IMR-90 (cell line): ENCODE measurements around the gene POLR2J. TPM values are rescaled to one million over a fixed set of nuclear protein-coding genes. Genes with fewer than 3 reads are reported as not detected.

Experiments
- ATAC-seq: fragments of 200-7000 bp; cut with Tn5 transposase; 2 replicates; pipeline ENCODE4 v1.9.1; 2020; ENCODE audit warnings: low read depth, mild to moderate bottlenecking, moderate library complexity
- BruUV-seq: library from RNA; stranded (reverse); fragments of 400-500 nt; replicated peaks from 2 replicates; lab custom pipeline; 2021; lab: Mats Ljungman, UMichigan
- CTCF ChIA-PET: fragments of 300-600 bp; formaldehyde crosslinking; extraction: SDS; loops from one replicate; lab custom pipeline; 2021; ENCODE audit warnings: antibody characterized with exemption; lab: Yijun Ruan, JAX
- POLR2A ChIA-PET: fragments of 300-600 bp; sonication (Branson Sonifier 250); formaldehyde crosslinking; loops from one replicate; lab custom pipeline; 2022; ENCODE audit warnings: antibody characterized with exemption; ENCODE audit not compliant: unreplicated experiment; lab: Charles Lee
- DNase-seq: peaks from one replicate; pipeline ENCODE4 v3.0.0; 2013
- H2AFZ ChIP-seq: replicated peaks from 2 replicates; pipeline ENCODE3; 2013; ENCODE audit warnings: low read length, mild to moderate bottlenecking; ENCODE audit not compliant: poor library complexity
- H2AK5ac ChIP-seq: 2 replicates; pipeline ENCODE4 v1.6.1; 2013; ENCODE audit warnings: low read depth, low read length, inconsistent platforms
- H2AK9ac ChIP-seq: replicated peaks from 2 replicates; pipeline ENCODE3; 2013; ENCODE audit warnings: mild to moderate bottlenecking, low read depth, low read length, moderate library complexity; ENCODE audit not compliant: poor library complexity
- H2BK120ac ChIP-seq: 2 replicates; pipeline ENCODE4 v1.6.1; 2013; ENCODE audit warnings: low read depth, low read length, inconsistent platforms
- H2BK15ac ChIP-seq: 3 replicates; pipeline ENCODE4 v1.6.1; 2013; ENCODE audit warnings: low read depth, low read length, inconsistent platforms
- H2BK20ac ChIP-seq: 2 replicates; pipeline ENCODE4 v1.6.1; 2013; ENCODE audit warnings: low read depth, mild to moderate bottlenecking, inconsistent platforms, low read length, moderate library complexity
- H2BK5ac ChIP-seq: 2 replicates; pipeline ENCODE4 v1.6.1; 2013; ENCODE audit warnings: mild to moderate bottlenecking, low read depth, low read length, inconsistent platforms; ENCODE audit not compliant: poor library complexity, severe bottlenecking
- H3K14ac ChIP-seq: replicated peaks from 2 replicates; pipeline ENCODE4 v1.6.1; 2013; ENCODE audit warnings: low read depth, low read length, inconsistent platforms
- H3K18ac ChIP-seq: 2 replicates; pipeline ENCODE4 v1.6.1; 2013; ENCODE audit warnings: low read depth, low read length, control low read depth
- H3K23ac ChIP-seq: 2 replicates; pipeline ENCODE4 v1.6.1; 2013; ENCODE audit warnings: low read depth, low read length, inconsistent platforms
- H3K27ac ChIP-seq: 2 replicates; pipeline ENCODE4 v1.5.1; 2013; ENCODE audit warnings: mild to moderate bottlenecking, control low read depth, low read length; ENCODE audit not compliant: insufficient read depth
- H3K27me3 ChIP-seq: 2 replicates; pipeline ENCODE4 v1.6.1; 2013; ENCODE audit warnings: low read length; ENCODE audit not compliant: control insufficient read depth, insufficient read depth
- H3K36me3 ChIP-seq: 2 replicates; pipeline ENCODE4 v1.6.1; 2013; ENCODE audit warnings: low read length, mixed read lengths; ENCODE audit not compliant: control insufficient read depth, insufficient read depth
- H3K4ac ChIP-seq: 2 replicates; pipeline ENCODE4 v1.6.1; 2013; ENCODE audit warnings: low read depth, low read length, inconsistent platforms
- H3K4me1 ChIP-seq: 2 replicates; pipeline ENCODE4 v1.6.1; 2013; ENCODE audit warnings: low read length, mixed read lengths; ENCODE audit not compliant: control insufficient read depth, insufficient read depth
- H3K4me2 ChIP-seq: 2 replicates; pipeline ENCODE4 v1.6.1; 2013; ENCODE audit warnings: low read depth, mild to moderate bottlenecking, control low read depth, low read length, moderate library complexity
- H3K4me3 ChIP-seq: 2 replicates; pipeline ENCODE4 v1.5.1; 2013; ENCODE audit warnings: low read depth, mild to moderate bottlenecking, control low read depth, low read length, moderate library complexity; ENCODE audit not compliant: insufficient read depth
- H3K56ac ChIP-seq: 2 replicates; pipeline ENCODE4 v1.6.1; 2013; ENCODE audit warnings: low read length, inconsistent platforms; ENCODE audit not compliant: insufficient read depth; ENCODE audit errors: extremely low read depth
- H3K79me1 ChIP-seq, 2 experiments: 2 replicates each; pipeline ENCODE4 v1.6.1; 2013; ENCODE audit warnings: low read length in 2 of 2, inconsistent platforms in 1 of 2, low read depth in 1 of 2
- H3K9ac ChIP-seq: 2 replicates; pipeline ENCODE4 v1.6.1; 2013; ENCODE audit warnings: low read depth, low read length, control low read depth
- H3K9me1 ChIP-seq: 2 replicates; pipeline ENCODE4 v1.6.1; 2013; ENCODE audit warnings: low read length, inconsistent platforms; ENCODE audit not compliant: insufficient read depth
- H3K9me3 ChIP-seq: 2 replicates; pipeline ENCODE4 v1.6.1; 2013; ENCODE audit warnings: low read length; ENCODE audit not compliant: control insufficient read depth, insufficient read depth
- H4K20me1 ChIP-seq: 2 replicates; pipeline ENCODE4 v1.6.1; 2013; ENCODE audit warnings: low read length, inconsistent platforms; ENCODE audit not compliant: insufficient read depth
- H4K5ac ChIP-seq: 2 replicates; pipeline ENCODE4 v1.6.1; 2013; ENCODE audit warnings: mild to moderate bottlenecking, low read depth, low read length, control low read depth
- H4K8ac ChIP-seq, 2 experiments: 2 replicates each; pipeline ENCODE4 v1.6.1; 2013; ENCODE audit warnings: low read depth in 2 of 2, low read length in 2 of 2, control low read depth in 1 of 2, inconsistent platforms in 1 of 2
- H4K91ac ChIP-seq: 2 replicates; pipeline ENCODE4 v1.6.1; 2013; ENCODE audit warnings: low read depth, low read length, inconsistent platforms; ENCODE audit not compliant: insufficient read depth
- ELK1 ChIP-seq: fragments of 150-350 bp; IDR thresholded peaks from 2 replicates; pipeline ENCODE4 v1.6.1; 2016; ENCODE audit warnings: low read depth, mild to moderate bottlenecking, low read length, moderate library complexity, borderline replicate concordance
- WGBS, 2 experiments: methylation state at CpG; one replicate each; pipeline versions ENCODE4 v1.1.5 to v1.1.7; 2013; ENCODE audit warnings: missing lambda C conversion rate in 2 of 2; ENCODE audit not compliant: insufficient read length in 1 of 2; ENCODE audit errors: extremely low coverage in 2 of 2; 5-methylcytosine and 5-hydroxymethylcytosine counted together
- dilution Hi-C: fragments of 300-500 bp; cut with HindIII; formaldehyde crosslinking; loops from one replicate; pipeline ENCODE4 v1.14.3; 2018; ENCODE audit warnings: low sequenced_read_pairs; ENCODE audit not compliant: unreplicated experiment
- in situ Hi-C: fragments of 300-500 bp; cut with MboI; formaldehyde crosslinking; loops from 3 replicates; pipeline ENCODE4 v1.14.3; 2019; ENCODE audit warnings: low sequenced_read_pairs, inconsistent platforms, mixed read lengths
- intact Hi-C: fragments of 100-400 bp; cut with micrococcal nuclease; formaldehyde crosslinking; loops from 2 replicates; pipeline ENCODE4 v1.10.0; 2022
- polyA plus RNA-seq, 3 experiments: library from polyadenylated mRNA; depleted of rRNA; stranded (reverse); fragments of >200 nt; gene quantifications; 2 replicates each; pipeline ENCODE4 v1.2.3, GENCODE V29; 2012; ENCODE audit warnings: low replicate concordance in 1 of 3
- total RNA-seq: library from RNA; depleted of rRNA; stranded (reverse); fragments of >200 nt; gene quantifications from 2 replicates; pipeline ENCODE4 v1.2.3, GENCODE V29; 2012

Gene POLR2J
- total and polyA plus RNA-seq, 2 of the 4 experiments (the other 2 are of a cell fraction): 20.8 to 92.6 TPM

- no peak overlapping the region for H2BK5ac ChIP-seq
- H3K9me1 ChIP-seq: 0 out of 2 replicates have a peak, but pooled peaks cover 2% of the 10 kb centered on the region
- H3K79me1 ChIP-seq: peaks cover 0 to 3% of the 10 kb centered on the region in 2 experiments; a peak in 2 of 4 replicates
- H2AK5ac ChIP-seq: no peak overlapping the region
- dilution Hi-C loops (no loop called here), in situ Hi-C loops (no loop called here), intact Hi-C loops (no loop called here)
- WGBS, 2 experiments: 94% methylated on average over 9 of the region's 23 CpGs; no CpG with 5 or more reads in 1 of the 2 experiments
- no peak overlapping the region for H2BK20ac ChIP-seq
- H3K14ac ChIP-seq: no peak overlapping the region
- H3K4ac ChIP-seq: no peak overlapping the region
- peaks cover 33% of the 10 kb centered on the region for H3K36me3 ChIP-seq
- no peak for ATAC-seq
- no peak overlapping the region for H3K56ac ChIP-seq
- H3K9ac ChIP-seq: no peak overlapping the region
- no peak overlapping the region for H4K5ac ChIP-seq
- H3K27me3 ChIP-seq: no peaks in the 10 kb centered on the region
- no peaks in the 10 kb centered on the region; the same call in 1 of the 2 replicates for H3K4me1 ChIP-seq
- ChIA-PET POLR2A (no interaction called here), CTCF (no interaction called here)
- H3K9me3 ChIP-seq: no peaks in the 10 kb centered on the region
- H4K20me1 ChIP-seq: peaks cover 5% of the 10 kb centered on the region; the same call in 1 of the 2 replicates
- H2BK15ac ChIP-seq: no peak overlapping the region
- TF ChIP-seq ELK1: no peak
- no peak overlapping the region for H3K18ac ChIP-seq
- H2BK120ac ChIP-seq: no peak overlapping the region
- H3K27ac ChIP-seq: 0 out of 2 replicates have a peak overlapping the region, but pooled peaks have one; percentile 37
- no peak overlapping the region for H4K91ac ChIP-seq
- no peak overlapping the region for H2AFZ ChIP-seq
- H3K23ac ChIP-seq: no peak overlapping the region
- no peak overlapping the region for H4K8ac ChIP-seq
- no TSS peak for BruUV-seq
- H3K4me3 ChIP-seq: no peak overlapping the region
- DNase-seq: no peak
- H3K4me2 ChIP-seq: no peak overlapping the region
- H2AK9ac ChIP-seq: no peak overlapping the region
These were observed 5.3 kb downstream of the POLR2J start for GRCh38 chr7:102473271-102473991.
